ENCODE measurements around the gene TKTL1. TPM values are rescaled to one million over a fixed set of nuclear protein-coding genes. Genes with fewer than 3 reads are reported as not detected.

The TKTL1 gene
- total and polyA plus RNA-seq, 2 experiments from 2014 or later = not detected

DNA sequence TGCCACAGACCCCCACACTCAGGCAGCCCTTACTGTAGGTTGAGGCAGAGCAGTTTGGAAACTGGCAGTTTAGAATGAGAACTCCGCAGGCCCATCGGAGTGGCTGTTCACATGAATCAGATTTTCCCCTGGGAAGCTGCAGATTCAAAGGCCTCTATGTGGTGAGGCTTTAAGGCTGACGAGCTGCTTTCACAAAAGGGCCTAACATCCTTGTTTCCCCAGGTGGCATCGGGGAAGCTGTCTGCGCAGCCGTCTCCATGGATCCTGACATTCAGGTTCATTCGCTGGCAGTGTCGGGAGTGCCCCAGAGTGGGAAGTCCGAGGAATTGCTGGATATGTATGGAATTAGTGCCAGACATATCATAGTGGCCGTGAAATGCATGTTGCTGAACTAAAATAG lies 33.7 kb downstream of the TKTL1 start:
- Histone ChIP-seq H3K79me2 (replicated peaks; ENCODE audit: insufficient read depth) (no peaks in the 10 kb centered on the region), H3K27ac (ENCODE audit: low read depth) (no peak overlapping the region), H4K20me1 (replicated peaks; ENCODE audit: insufficient read depth) (no peaks in the 10 kb centered on the region), H2AFZ (no peak overlapping the region), H3K9me2 (ENCODE audit: insufficient read depth) (no peaks in the 10 kb centered on the region), H3K4me2 (no peak overlapping the region), H3K4me3 (no peak overlapping the region), H3K27me3 (ENCODE audit: insufficient read depth) (no peaks in the 10 kb centered on the region), H3K36me3 (ENCODE audit: insufficient read depth) (no peaks in the 10 kb centered on the region), H3F3A (replicated peaks; ENCODE audit: low read depth) (no peaks in the 10 kb centered on the region), H3K4me1 (ENCODE audit: insufficient read depth) (no peaks in the 10 kb centered on the region)
- Mint-ChIP-seq H3K4me3 (no peak overlapping the region), H3K9me3 (no peaks in the 10 kb centered on the region; the same call in 1 of the 3 replicates), H3K27ac (no peak overlapping the region), H3K4me1 (peaks cover 4% of the 10 kb centered on the region; the same call in 2 of the 3 replicates), H3K36me3 (ENCODE audit: low read depth) (no peaks in the 10 kb centered on the region), H3K27me3 (ENCODE audit: insufficient read depth, low read depth, poor library complexity) (peaks cover 2% of the 10 kb centered on the region)
- no peak for DNase-seq (ENCODE audit: low spot score)
- TF ChIP-seq, protein P1, sequence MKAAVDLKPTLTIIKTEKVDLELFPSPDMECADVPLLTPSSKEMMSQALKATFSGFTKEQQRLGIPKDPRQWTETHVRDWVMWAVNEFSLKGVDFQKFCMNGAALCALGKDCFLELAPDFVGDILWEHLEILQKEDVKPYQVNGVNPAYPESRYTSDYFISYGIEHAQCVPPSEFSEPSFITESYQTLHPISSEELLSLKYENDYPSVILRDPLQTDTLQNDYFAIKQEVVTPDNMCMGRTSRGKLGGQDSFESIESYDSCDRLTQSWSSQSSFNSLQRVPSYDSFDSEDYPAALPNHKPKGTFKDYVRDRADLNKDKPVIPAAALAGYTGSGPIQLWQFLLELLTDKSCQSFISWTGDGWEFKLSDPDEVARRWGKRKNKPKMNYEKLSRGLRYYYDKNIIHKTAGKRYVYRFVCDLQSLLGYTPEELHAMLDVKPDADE (IDR thresholded peaks at IDR 0.05) = no peak
- ATAC-seq = peak; percentile 59

DNA sequence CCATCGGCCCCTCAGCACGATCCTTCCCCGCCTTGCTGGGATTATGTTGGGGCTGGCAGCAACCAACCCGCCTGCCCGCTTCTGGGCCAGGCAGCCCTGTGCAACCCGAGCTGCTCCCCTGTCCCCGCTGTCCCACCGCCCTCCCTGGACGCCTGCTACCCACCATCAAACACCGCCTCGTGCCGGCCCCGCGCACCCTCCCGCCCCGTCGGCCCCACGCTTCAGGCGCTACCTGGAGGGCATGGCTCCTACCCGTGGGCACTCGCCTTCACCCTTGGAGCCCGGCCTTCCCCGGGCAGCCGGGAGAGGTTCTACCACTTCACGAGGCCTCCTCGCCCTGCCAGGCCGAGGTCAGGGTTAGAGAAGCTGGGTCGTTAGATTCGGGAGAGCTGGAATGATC lies 37.0 kb downstream of the TKTL1 start:
- no peaks in the 10 kb centered on the region for H3K36me3 Mint-ChIP-seq (ENCODE audit: low read depth)
- TF ChIP-seq, protein P2, sequence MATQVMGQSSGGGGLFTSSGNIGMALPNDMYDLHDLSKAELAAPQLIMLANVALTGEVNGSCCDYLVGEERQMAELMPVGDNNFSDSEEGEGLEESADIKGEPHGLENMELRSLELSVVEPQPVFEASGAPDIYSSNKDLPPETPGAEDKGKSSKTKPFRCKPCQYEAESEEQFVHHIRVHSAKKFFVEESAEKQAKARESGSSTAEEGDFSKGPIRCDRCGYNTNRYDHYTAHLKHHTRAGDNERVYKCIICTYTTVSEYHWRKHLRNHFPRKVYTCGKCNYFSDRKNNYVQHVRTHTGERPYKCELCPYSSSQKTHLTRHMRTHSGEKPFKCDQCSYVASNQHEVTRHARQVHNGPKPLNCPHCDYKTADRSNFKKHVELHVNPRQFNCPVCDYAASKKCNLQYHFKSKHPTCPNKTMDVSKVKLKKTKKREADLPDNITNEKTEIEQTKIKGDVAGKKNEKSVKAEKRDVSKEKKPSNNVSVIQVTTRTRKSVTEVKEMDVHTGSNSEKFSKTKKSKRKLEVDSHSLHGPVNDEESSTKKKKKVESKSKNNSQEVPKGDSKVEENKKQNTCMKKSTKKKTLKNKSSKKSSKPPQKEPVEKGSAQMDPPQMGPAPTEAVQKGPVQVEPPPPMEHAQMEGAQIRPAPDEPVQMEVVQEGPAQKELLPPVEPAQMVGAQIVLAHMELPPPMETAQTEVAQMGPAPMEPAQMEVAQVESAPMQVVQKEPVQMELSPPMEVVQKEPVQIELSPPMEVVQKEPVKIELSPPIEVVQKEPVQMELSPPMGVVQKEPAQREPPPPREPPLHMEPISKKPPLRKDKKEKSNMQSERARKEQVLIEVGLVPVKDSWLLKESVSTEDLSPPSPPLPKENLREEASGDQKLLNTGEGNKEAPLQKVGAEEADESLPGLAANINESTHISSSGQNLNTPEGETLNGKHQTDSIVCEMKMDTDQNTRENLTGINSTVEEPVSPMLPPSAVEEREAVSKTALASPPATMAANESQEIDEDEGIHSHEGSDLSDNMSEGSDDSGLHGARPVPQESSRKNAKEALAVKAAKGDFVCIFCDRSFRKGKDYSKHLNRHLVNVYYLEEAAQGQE (IDR thresholded peaks at IDR 0.05; ENCODE audit: unreplicated experiment) = no peak
- TF ChIP-seq JUNB (IDR thresholded peaks at IDR 0.05; ENCODE audit: unreplicated experiment) (no peak), ZNF331 (CRISPR knock-in tag; IDR thresholded peaks at IDR 0.05; ENCODE audit: low read depth) (no peak), EZH2 (IDR thresholded peaks at IDR 0.05; ENCODE audit: low read depth, unreplicated experiment) (no peak), ZNF114 (CRISPR knock-in tag; IDR thresholded peaks at IDR 0.05) (no peak), STAT1 (IDR thresholded peaks at IDR 0.05; ENCODE audit: unreplicated experiment) (no peak), NANOG (IDR thresholded peaks at IDR 0.05; ENCODE audit: borderline replicate concordance) (no peak), EZH2phosphoT487 (IDR thresholded peaks at IDR 0.05; ENCODE audit: unreplicated experiment) (no peak), POLR2AphosphoS5 (IDR thresholded peaks at IDR 0.05; ENCODE audit: low read depth) (no peak)
- TF ChIP-seq, protein P1 (IDR thresholded peaks at IDR 0.05) = no peak
- TF ChIP-seq, protein P3, sequence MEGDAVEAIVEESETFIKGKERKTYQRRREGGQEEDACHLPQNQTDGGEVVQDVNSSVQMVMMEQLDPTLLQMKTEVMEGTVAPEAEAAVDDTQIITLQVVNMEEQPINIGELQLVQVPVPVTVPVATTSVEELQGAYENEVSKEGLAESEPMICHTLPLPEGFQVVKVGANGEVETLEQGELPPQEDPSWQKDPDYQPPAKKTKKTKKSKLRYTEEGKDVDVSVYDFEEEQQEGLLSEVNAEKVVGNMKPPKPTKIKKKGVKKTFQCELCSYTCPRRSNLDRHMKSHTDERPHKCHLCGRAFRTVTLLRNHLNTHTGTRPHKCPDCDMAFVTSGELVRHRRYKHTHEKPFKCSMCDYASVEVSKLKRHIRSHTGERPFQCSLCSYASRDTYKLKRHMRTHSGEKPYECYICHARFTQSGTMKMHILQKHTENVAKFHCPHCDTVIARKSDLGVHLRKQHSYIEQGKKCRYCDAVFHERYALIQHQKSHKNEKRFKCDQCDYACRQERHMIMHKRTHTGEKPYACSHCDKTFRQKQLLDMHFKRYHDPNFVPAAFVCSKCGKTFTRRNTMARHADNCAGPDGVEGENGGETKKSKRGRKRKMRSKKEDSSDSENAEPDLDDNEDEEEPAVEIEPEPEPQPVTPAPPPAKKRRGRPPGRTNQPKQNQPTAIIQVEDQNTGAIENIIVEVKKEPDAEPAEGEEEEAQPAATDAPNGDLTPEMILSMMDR (conservative IDR thresholded peaks at IDR 0.05; ENCODE audit: low read depth in 2 of 2) = no peak

More for the DNA sequence above, 37.0 kb downstream of the TKTL1 start:
- no peak overlapping the region for H3K4me3 ChIP-seq
- H3K27ac ChIP-seq (ENCODE audit: low read depth) = no peak overlapping the region
- H3K4me2 ChIP-seq = no peak overlapping the region
- H3K4me3 Mint-ChIP-seq = no peak overlapping the region
- no peaks in the 10 kb centered on the region for H3K9me2 ChIP-seq (ENCODE audit: insufficient read depth)
- H3K27ac Mint-ChIP-seq = no peak overlapping the region
- H3K4me1 ChIP-seq (ENCODE audit: insufficient read depth) = no peaks in the 10 kb centered on the region
- H3K27me3 Mint-ChIP-seq (ENCODE audit: insufficient read depth, low read depth, poor library complexity) = peaks cover 2% of the 10 kb centered on the region
- no peaks in the 10 kb centered on the region for H3K27me3 ChIP-seq (ENCODE audit: insufficient read depth)
- H3K9me3 Mint-ChIP-seq = no peaks in the 10 kb centered on the region; the same call in 1 of the 3 replicates
- H3K36me3 ChIP-seq (ENCODE audit: insufficient read depth) = no peaks in the 10 kb centered on the region
- H3F3A ChIP-seq (replicated peaks; ENCODE audit: low read depth) = no peaks in the 10 kb centered on the region
- no peak for DNase-seq (ENCODE audit: low spot score)
- H3K4me1 Mint-ChIP-seq = peaks cover 5% of the 10 kb centered on the region; the same call in 2 of the 3 replicates
- H2AFZ ChIP-seq = no peak overlapping the region
- no peak for ATAC-seq
- H4K20me1 ChIP-seq (replicated peaks; ENCODE audit: insufficient read depth) = no peaks in the 10 kb centered on the region
- H3K79me2 ChIP-seq (replicated peaks; ENCODE audit: insufficient read depth) = no peaks in the 10 kb centered on the region
